ENCODE measurements around the gene ABCA5. TPM values are rescaled to one million over a fixed set of nuclear protein-coding genes. Genes with fewer than 3 reads are reported as not detected.

ABCA5 gene
- polyA plus RNA-seq, 1 donor (not counting 4 experiments of a cell fraction or from before 2014, with no cell fraction given): 11.1 TPM

GRCh38 chr17:69254187-69254586 is 72.7 kb downstream of the ABCA5 start:
- no peak overlapping the region for H3K27ac ChIP-seq (ENCODE audit: control insufficient read depth, insufficient read depth, low read length)
- no peaks in the 10 kb centered on the region for H3K79me2 ChIP-seq (ENCODE audit: control insufficient read depth, insufficient read depth, low read length)
- H3K4me2 ChIP-seq (ENCODE audit: control insufficient read depth, extremely low read depth, insufficient read depth, low read depth, low read length): no peak overlapping the region
- H4K20me1 ChIP-seq (ENCODE audit: control insufficient read depth, extremely low read depth, insufficient read depth, low read length): no peaks in the 10 kb centered on the region
- TF ChIP-seq EZH2 (IDR thresholded peaks at IDR 0.05; ENCODE audit: low read length) (no peak), CTCF (optimal IDR thresholded peaks at IDR 0.05 in 1 of 3, IDR thresholded peaks at IDR 0.05 in 1 of 3, conservative IDR thresholded peaks at IDR 0.05 in 1 of 3; ENCODE audit: extremely low read depth in 1 of 3, insufficient read depth in 2 of 3, low read length in 3 of 3) (no peak)
- H3K4me1 ChIP-seq (ENCODE audit: control insufficient read depth, extremely low read depth, insufficient read depth, low read length): no peaks in the 10 kb centered on the region
- H3K9me3 ChIP-seq (ENCODE audit: control insufficient read depth, low read depth, low read length): no peaks in the 10 kb centered on the region
- dilution Hi-C loops (cut with MboI; ENCODE audit: extremely low pct_ligation_motif_present, low sequenced_read_pairs): no loop called here
- no peaks in the 10 kb centered on the region for H3K36me3 ChIP-seq (ENCODE audit: control insufficient read depth in 2 of 2, extremely low read depth in 1 of 2, insufficient read depth in 2 of 2, low read length in 2 of 2)
- DNase-seq (ENCODE audit: low read depth, low spot score): no peak
- no peaks in the 10 kb centered on the region for H3K9me1 ChIP-seq (ENCODE audit: control insufficient read depth, extremely low read depth, insufficient read depth, low read length)
- FAIRE-seq: no peak
- no peak overlapping the region for H3K4me3 ChIP-seq (ENCODE audit: control insufficient read depth in 2 of 3, extremely low read depth in 1 of 3, insufficient read depth in 2 of 3, low read depth in 1 of 3, low read length in 3 of 3)
- H3K27me3 ChIP-seq (ENCODE audit: control insufficient read depth, extremely low read depth, insufficient read depth, low read length): no peaks in the 10 kb centered on the region
- H3K9ac ChIP-seq (ENCODE audit: control insufficient read depth, extremely low read depth, insufficient read depth, low read length): no peak overlapping the region
- H2AFZ ChIP-seq (ENCODE audit: control insufficient read depth, low read length): no peak overlapping the region

- FAIRE-seq: no peak
- Histone ChIP-seq H3K9ac (ENCODE audit: control insufficient read depth, extremely low read depth, insufficient read depth, low read length) (no peak overlapping the region), H4K20me1 (ENCODE audit: control insufficient read depth, extremely low read depth, insufficient read depth, low read length) (no peaks in the 10 kb centered on the region), H2AFZ (ENCODE audit: control insufficient read depth, low read length) (no peak overlapping the region), H3K79me2 (ENCODE audit: control insufficient read depth, insufficient read depth, low read length) (no peaks in the 10 kb centered on the region), H3K27ac (ENCODE audit: control insufficient read depth, insufficient read depth, low read length) (no peak overlapping the region), H3K4me2 (ENCODE audit: control insufficient read depth, extremely low read depth, insufficient read depth, low read depth, low read length) (no peak overlapping the region), H3K4me1 (ENCODE audit: control insufficient read depth, extremely low read depth, insufficient read depth, low read length) (peaks cover 3% of the 10 kb centered on the region), H3K27me3 (ENCODE audit: control insufficient read depth, extremely low read depth, insufficient read depth, low read length) (no peaks in the 10 kb centered on the region), H3K9me3 (ENCODE audit: control insufficient read depth, low read depth, low read length) (no peaks in the 10 kb centered on the region), H3K4me3 (ENCODE audit: control insufficient read depth in 2 of 3, extremely low read depth in 1 of 3, insufficient read depth in 2 of 3, low read depth in 1 of 3, low read length in 3 of 3) (no peak overlapping the region), H3K9me1 (ENCODE audit: control insufficient read depth, extremely low read depth, insufficient read depth, low read length) (no peaks in the 10 kb centered on the region), H3K36me3 (ENCODE audit: control insufficient read depth in 2 of 2, extremely low read depth in 1 of 2, insufficient read depth in 2 of 2, low read length in 2 of 2) (no peaks in the 10 kb centered on the region)
- dilution Hi-C loops (cut with MboI; ENCODE audit: extremely low pct_ligation_motif_present, low sequenced_read_pairs): no loop called here
- no peak for DNase-seq (ENCODE audit: low read depth, low spot score)
- TF ChIP-seq CTCF (optimal IDR thresholded peaks at IDR 0.05 in 1 of 3, IDR thresholded peaks at IDR 0.05 in 1 of 3, conservative IDR thresholded peaks at IDR 0.05 in 1 of 3; ENCODE audit: extremely low read depth in 1 of 3, insufficient read depth in 2 of 3, low read length in 3 of 3): no peak
- TF ChIP-seq EZH2 (IDR thresholded peaks at IDR 0.05; ENCODE audit: low read length): no peak
Measured at GRCh38 chr17:69250641-69251040, 76.3 kb downstream of the ABCA5 start.

All from keratinocyte (primary cell).